SK-N-SH (cell line): ENCODE measurements around the gene PRKN. TPM values are rescaled to one million over a fixed set of nuclear protein-coding genes. Genes with fewer than 3 reads are reported as not detected.

ENCODE experiments used
- CTCF ChIA-PET: fragments of 300-600, 350-600 bp; formaldehyde crosslinking; extraction: SDS; loops from one replicate; lab custom pipeline; 2021; lab: Yijun Ruan, JAX
- POLR2A ChIA-PET: fragments of 350-600 bp; sonication (Branson Sonifier 250); formaldehyde crosslinking; extraction: SDS; loops from one replicate; lab custom pipeline; 2020; ENCODE audit warnings: antibody characterized with exemption, inconsistent platforms; lab: Yijun Ruan, JAX
- DNase-seq: peaks from one replicate; pipeline ENCODE4 v3.0.0; 2012
- H2AFZ ChIP-seq: fragments of 200-600 bp; sonication (generic); 2 replicates; pipeline ENCODE4 v1.8.1; 2016; ENCODE audit warnings: antibody characterized with exemption, mild to moderate bottlenecking, low read depth
- H3F3A ChIP-seq: fragments of 200-600 bp; sonication (generic); replicated peaks from 2 replicates; pipeline ENCODE3; 2016; ENCODE audit warnings: antibody characterized with exemption, mild to moderate bottlenecking; ENCODE audit not compliant: insufficient read depth
- H3K27ac ChIP-seq, 2 experiments: fragments of 200-500 bp in 1 of 2; fragments of 200-600 bp in 1 of 2; sonication (Bioruptor generic) in 1 of 2; sonication (generic), shearing (Covaris generic) in 1 of 2; 2 replicates each; pipeline versions ENCODE4 v1.5.1 to v1.6.1; 2014 to 2016; ENCODE audit warnings: low read depth in 2 of 2, inconsistent platforms in 1 of 2, low read length in 1 of 2, mild to moderate bottlenecking in 1 of 2, mixed read lengths in 1 of 2
- H3K27me3 ChIP-seq: fragments of 200-600 bp; sonication (generic), shearing (Covaris generic); 2 replicates; pipeline ENCODE4 v1.6.1; 2016; ENCODE audit warnings: mixed run types; ENCODE audit not compliant: insufficient read depth
- H3K36me3 ChIP-seq, 2 experiments: fragments of 200-500 bp in 1 of 2; fragments of 200-600 bp in 1 of 2; sonication (Bioruptor generic) in 1 of 2; sonication (generic) in 1 of 2; replicated peaks in 1 of 2; 2 replicates each; pipeline versions ENCODE3 to v1.5.1; 2014 to 2016; ENCODE audit warnings: low read length in 1 of 2, mild to moderate bottlenecking in 1 of 2; ENCODE audit not compliant: insufficient read depth in 2 of 2, control insufficient read depth in 1 of 2
- H3K4me1 ChIP-seq, 2 experiments: fragments of 200-500 bp in 1 of 2; fragments of 200-600 bp in 1 of 2; sonication (Bioruptor generic) in 1 of 2; sonication (generic), shearing (Covaris generic) in 1 of 2; 2 replicates each; pipeline versions ENCODE4 v1.5.1 to v1.6.1; 2014 to 2016; ENCODE audit warnings: low read depth in 1 of 2, low read length in 1 of 2, mixed run types in 1 of 2; ENCODE audit not compliant: insufficient read depth in 2 of 2, control insufficient read depth in 1 of 2
- H3K4me2 ChIP-seq: fragments of 200-600 bp; sonication (generic), shearing (Covaris generic); 2 replicates; pipeline ENCODE4 v1.6.1; 2017; ENCODE audit warnings: mixed run types
- H3K4me3 ChIP-seq, 2 experiments: fragments of 200-500 bp in 1 of 2; fragments of 200-600 bp in 1 of 2; sonication (Bioruptor generic) in 1 of 2; sonication (generic), shearing (Covaris generic) in 1 of 2; 2 replicates each; pipeline versions ENCODE4 v1.5.1 to v1.8.1; 2014 to 2016; ENCODE audit warnings: low read depth in 2 of 2, inconsistent platforms in 1 of 2, low read length in 1 of 2, mild to moderate bottlenecking in 1 of 2, mixed read lengths in 1 of 2, moderate library complexity in 1 of 2
- H3K79me2 ChIP-seq: fragments of 200-600 bp; sonication (generic); 2 replicates; pipeline ENCODE4 v1.8.1; 2017; ENCODE audit warnings: mild to moderate bottlenecking; ENCODE audit not compliant: insufficient read depth
- H3K9ac ChIP-seq: fragments of 200-600 bp; sonication (generic); 2 replicates; pipeline ENCODE4 v1.6.1; 2017; ENCODE audit warnings: mixed run types
- H3K9me2 ChIP-seq: fragments of 200-600 bp; sonication (generic); 2 replicates; pipeline ENCODE4 v1.6.1; 2017; ENCODE audit warnings: mixed run types
- H3K9me3 ChIP-seq: fragments of 200-600 bp; sonication (generic); 2 replicates; pipeline ENCODE4 v1.6.1; 2017; ENCODE audit warnings: mixed run types, mild to moderate bottlenecking, moderate library complexity
- H4K20me1 ChIP-seq: fragments of 200-600 bp; sonication (generic); 2 replicates; pipeline ENCODE4 v1.6.1; 2017; ENCODE audit warnings: mild to moderate bottlenecking, mixed run types; ENCODE audit not compliant: insufficient read depth
- FOXM1 ChIP-seq: IDR thresholded peaks from 2 replicates; pipeline ENCODE4 v1.4.0; 2012; ENCODE audit warnings: low read depth, mild to moderate bottlenecking
- GABPA ChIP-seq: IDR thresholded peaks from 2 replicates; pipeline ENCODE4 v1.4.0; 2012; ENCODE audit warnings: low read depth, mild to moderate bottlenecking
- GATA2 ChIP-seq: sonication (generic); formaldehyde crosslinking; IDR thresholded peaks from 2 replicates; pipeline ENCODE4 v1.5.0; 2020; ENCODE audit warnings: mild to moderate bottlenecking, missing genetic modification reagents
- NRF1 ChIP-seq: IDR thresholded peaks from 2 replicates; pipeline ENCODE4 v1.6.1; 2012; ENCODE audit warnings: low read depth, mild to moderate bottlenecking, low read length
- RAD21 ChIP-seq: IDR thresholded peaks from 2 replicates; pipeline ENCODE4 v1.6.1; 2012; ENCODE audit warnings: mild to moderate bottlenecking, low read length
- SIN3A ChIP-seq: IDR thresholded peaks from 2 replicates; pipeline ENCODE4 v1.6.1; 2012; ENCODE audit warnings: low read depth, mild to moderate bottlenecking, low read length, moderate library complexity, borderline replicate concordance
- TAF1 ChIP-seq: IDR thresholded peaks from 2 replicates; pipeline ENCODE4 v1.6.1; 2012; ENCODE audit warnings: low read depth, mild to moderate bottlenecking, low read length, moderate library complexity, borderline replicate concordance
- TCF12 ChIP-seq: IDR thresholded peaks from 2 replicates; pipeline ENCODE4 v1.4.0; 2012
- WGBS: methylation state at CpG from one replicate; pipeline ENCODE4 v1.1.6; 2017; ENCODE audit warnings: low lambda C conversion rate; 5-methylcytosine and 5-hydroxymethylcytosine counted together
- polyA plus RNA-seq, 3 experiments: library from polyadenylated mRNA; depleted of rRNA; stranded (reverse); fragments of >200 nt; gene quantifications; 2 replicates each; pipeline ENCODE4 v1.2.3, GENCODE V29; 2012
- TF ChIP-seq, protein P1 (sequence below): IDR thresholded peaks from 2 replicates; pipeline ENCODE4 v1.6.1; 2012; ENCODE audit warnings: mild to moderate bottlenecking, low read depth, low read length, moderate library complexity
- TF ChIP-seq, protein P2 (sequence below): fragments of 200-600 bp; sonication (generic); IDR thresholded peaks from 2 replicates; pipeline ENCODE4 v1.6.1; 2017; ENCODE audit warnings: antibody characterized with exemption, mild to moderate bottlenecking, moderate library complexity
- TF ChIP-seq, protein P3 (sequence below): IDR thresholded peaks from 2 replicates; pipeline ENCODE4 v1.4.0; 2012; ENCODE audit warnings: low read depth
- TF ChIP-seq, protein P4 (sequence below): fragments of 150-350 bp; IDR thresholded peaks from 2 replicates; pipeline ENCODE4 v1.6.1; 2016; ENCODE audit warnings: mild to moderate bottlenecking, low read depth, low read length
- TF ChIP-seq, protein P5 (sequence below): IDR thresholded peaks from 2 replicates; pipeline ENCODE4 v1.4.0; 2012; ENCODE audit warnings: low read depth, borderline replicate concordance

PRKN gene
- polyA plus RNA-seq, 1 of the 3 experiments (the other 2 are of a cell fraction) = 0.76 TPM

DNA sequence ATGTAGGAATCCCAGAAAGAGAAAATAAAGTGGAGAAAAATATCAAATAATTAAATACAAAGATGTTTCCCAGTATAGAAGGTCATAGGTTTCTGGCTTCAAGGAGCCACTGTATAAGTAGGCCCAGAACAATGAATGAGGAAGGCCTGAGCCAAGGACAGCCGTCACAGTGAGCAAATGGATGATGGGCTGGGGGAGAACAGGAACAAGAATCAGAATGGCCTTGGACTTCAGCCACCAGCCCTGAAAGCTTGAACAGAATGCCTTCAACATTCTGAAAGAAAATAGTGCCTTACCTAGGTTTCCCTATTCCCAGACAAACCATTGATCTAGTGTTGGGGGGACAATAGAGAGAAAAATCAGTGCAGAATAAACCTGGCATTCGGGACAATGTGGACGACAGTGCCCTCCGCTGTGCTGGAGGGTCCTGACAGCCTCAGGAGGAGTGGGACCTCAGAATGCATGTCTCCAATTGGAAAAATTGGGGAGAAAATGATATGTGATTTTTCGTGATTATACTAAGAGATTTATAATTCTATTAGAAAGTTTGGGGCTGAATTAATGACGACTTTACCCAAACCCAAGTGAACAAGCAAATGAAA is 1119.8 kb downstream of the PRKN start:
- no peak for DNase-seq
- Histone ChIP-seq H3F3A (no peaks in the 10 kb centered on the region), H3K27me3 (no peaks in the 10 kb centered on the region), H3K4me2 (no peak overlapping the region), H3K9ac (no peak overlapping the region), H3K4me1 (no peaks in the 10 kb centered on the region), H4K20me1 (no peaks in the 10 kb centered on the region), H3K27ac (no peak overlapping the region), H3K79me2 (no peaks in the 10 kb centered on the region), H3K4me3 (no peak overlapping the region)
- CTCF ChIA-PET = no interaction called here
- no peak for TF ChIP-seq TAF1
- no peak for TF ChIP-seq RAD21
- TF ChIP-seq, protein P1, sequence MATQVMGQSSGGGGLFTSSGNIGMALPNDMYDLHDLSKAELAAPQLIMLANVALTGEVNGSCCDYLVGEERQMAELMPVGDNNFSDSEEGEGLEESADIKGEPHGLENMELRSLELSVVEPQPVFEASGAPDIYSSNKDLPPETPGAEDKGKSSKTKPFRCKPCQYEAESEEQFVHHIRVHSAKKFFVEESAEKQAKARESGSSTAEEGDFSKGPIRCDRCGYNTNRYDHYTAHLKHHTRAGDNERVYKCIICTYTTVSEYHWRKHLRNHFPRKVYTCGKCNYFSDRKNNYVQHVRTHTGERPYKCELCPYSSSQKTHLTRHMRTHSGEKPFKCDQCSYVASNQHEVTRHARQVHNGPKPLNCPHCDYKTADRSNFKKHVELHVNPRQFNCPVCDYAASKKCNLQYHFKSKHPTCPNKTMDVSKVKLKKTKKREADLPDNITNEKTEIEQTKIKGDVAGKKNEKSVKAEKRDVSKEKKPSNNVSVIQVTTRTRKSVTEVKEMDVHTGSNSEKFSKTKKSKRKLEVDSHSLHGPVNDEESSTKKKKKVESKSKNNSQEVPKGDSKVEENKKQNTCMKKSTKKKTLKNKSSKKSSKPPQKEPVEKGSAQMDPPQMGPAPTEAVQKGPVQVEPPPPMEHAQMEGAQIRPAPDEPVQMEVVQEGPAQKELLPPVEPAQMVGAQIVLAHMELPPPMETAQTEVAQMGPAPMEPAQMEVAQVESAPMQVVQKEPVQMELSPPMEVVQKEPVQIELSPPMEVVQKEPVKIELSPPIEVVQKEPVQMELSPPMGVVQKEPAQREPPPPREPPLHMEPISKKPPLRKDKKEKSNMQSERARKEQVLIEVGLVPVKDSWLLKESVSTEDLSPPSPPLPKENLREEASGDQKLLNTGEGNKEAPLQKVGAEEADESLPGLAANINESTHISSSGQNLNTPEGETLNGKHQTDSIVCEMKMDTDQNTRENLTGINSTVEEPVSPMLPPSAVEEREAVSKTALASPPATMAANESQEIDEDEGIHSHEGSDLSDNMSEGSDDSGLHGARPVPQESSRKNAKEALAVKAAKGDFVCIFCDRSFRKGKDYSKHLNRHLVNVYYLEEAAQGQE = no peak
- TF ChIP-seq, protein P2, sequence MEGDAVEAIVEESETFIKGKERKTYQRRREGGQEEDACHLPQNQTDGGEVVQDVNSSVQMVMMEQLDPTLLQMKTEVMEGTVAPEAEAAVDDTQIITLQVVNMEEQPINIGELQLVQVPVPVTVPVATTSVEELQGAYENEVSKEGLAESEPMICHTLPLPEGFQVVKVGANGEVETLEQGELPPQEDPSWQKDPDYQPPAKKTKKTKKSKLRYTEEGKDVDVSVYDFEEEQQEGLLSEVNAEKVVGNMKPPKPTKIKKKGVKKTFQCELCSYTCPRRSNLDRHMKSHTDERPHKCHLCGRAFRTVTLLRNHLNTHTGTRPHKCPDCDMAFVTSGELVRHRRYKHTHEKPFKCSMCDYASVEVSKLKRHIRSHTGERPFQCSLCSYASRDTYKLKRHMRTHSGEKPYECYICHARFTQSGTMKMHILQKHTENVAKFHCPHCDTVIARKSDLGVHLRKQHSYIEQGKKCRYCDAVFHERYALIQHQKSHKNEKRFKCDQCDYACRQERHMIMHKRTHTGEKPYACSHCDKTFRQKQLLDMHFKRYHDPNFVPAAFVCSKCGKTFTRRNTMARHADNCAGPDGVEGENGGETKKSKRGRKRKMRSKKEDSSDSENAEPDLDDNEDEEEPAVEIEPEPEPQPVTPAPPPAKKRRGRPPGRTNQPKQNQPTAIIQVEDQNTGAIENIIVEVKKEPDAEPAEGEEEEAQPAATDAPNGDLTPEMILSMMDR = no peak
- no peak for TF ChIP-seq GATA2
- TF ChIP-seq, protein P3, sequence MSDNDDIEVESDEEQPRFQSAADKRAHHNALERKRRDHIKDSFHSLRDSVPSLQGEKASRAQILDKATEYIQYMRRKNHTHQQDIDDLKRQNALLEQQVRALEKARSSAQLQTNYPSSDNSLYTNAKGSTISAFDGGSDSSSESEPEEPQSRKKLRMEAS = no peak
- no peak for TF ChIP-seq GABPA
- TF ChIP-seq SIN3A = no peak
- TF ChIP-seq, protein P4, sequence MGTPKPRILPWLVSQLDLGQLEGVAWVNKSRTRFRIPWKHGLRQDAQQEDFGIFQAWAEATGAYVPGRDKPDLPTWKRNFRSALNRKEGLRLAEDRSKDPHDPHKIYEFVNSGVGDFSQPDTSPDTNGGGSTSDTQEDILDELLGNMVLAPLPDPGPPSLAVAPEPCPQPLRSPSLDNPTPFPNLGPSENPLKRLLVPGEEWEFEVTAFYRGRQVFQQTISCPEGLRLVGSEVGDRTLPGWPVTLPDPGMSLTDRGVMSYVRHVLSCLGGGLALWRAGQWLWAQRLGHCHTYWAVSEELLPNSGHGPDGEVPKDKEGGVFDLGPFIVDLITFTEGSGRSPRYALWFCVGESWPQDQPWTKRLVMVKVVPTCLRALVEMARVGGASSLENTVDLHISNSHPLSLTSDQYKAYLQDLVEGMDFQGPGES = no peak
- no peak for TF ChIP-seq FOXM1
- TF ChIP-seq TCF12 = no peak
- TF ChIP-seq NRF1 = no peak
- TF ChIP-seq, protein P5, sequence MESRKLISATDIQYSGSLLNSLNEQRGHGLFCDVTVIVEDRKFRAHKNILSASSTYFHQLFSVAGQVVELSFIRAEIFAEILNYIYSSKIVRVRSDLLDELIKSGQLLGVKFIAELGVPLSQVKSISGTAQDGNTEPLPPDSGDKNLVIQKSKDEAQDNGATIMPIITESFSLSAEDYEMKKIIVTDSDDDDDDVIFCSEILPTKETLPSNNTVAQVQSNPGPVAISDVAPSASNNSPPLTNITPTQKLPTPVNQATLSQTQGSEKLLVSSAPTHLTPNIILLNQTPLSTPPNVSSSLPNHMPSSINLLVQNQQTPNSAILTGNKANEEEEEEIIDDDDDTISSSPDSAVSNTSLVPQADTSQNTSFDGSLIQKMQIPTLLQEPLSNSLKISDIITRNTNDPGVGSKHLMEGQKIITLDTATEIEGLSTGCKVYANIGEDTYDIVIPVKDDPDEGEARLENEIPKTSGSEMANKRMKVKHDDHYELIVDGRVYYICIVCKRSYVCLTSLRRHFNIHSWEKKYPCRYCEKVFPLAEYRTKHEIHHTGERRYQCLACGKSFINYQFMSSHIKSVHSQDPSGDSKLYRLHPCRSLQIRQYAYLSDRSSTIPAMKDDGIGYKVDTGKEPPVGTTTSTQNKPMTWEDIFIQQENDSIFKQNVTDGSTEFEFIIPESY = no peak
- TF ChIP-seq, all 33 proteins: peak for 0
- H3K9me2 ChIP-seq = no peaks in the 10 kb centered on the region
- no peak overlapping the region for H2AFZ ChIP-seq
- H3K9me3 ChIP-seq = no peaks in the 10 kb centered on the region
- 57% methylated on average over 6 of the region's 6 CpGs for whole genome bisulfite sequencing
- no peaks in the 10 kb centered on the region for H3K36me3 ChIP-seq
- POLR2A ChIA-PET = no interaction called here
